ENCODE measurements around the gene MAVS. TPM values are rescaled to one million over a fixed set of nuclear protein-coding genes. Genes with fewer than 3 reads are reported as not detected.

MAVS gene
- total RNA-seq, 1 donor from 2014 or later, result 44.9 TPM

GRCh38 chr20:3889489-3890397 is 43.1 kb downstream of the MAVS start:
- intact Hi-C loops (cut with micrococcal nuclease), result no loop called here
- peaks cover 70% of the 10 kb centered on the region for H3K4me1 ChIP-seq

GRCh38 chr20:3890398-3890751 is 43.7 kb downstream of the MAVS start:
- Histone ChIP-seq H3K4me3 (peak overlapping the region; percentile 81), H3K27ac (replicated peaks) (peak overlapping the region; percentile 95), H3K36me3 (peaks cover 5% of the 10 kb centered on the region), H3K27me3 (ENCODE audit: low read depth) (no peaks in the 10 kb centered on the region), H3K4me1 (peaks cover 77% of the 10 kb centered on the region), H3K9me3 (replicated peaks) (no peaks in the 10 kb centered on the region)
- TF ChIP-seq CTCF (IDR thresholded peaks at IDR 0.05; ENCODE audit: borderline replicate concordance), result no peak
- intact Hi-C loops (cut with micrococcal nuclease), result no loop called here
- DNase-seq, result no peak

More at GRCh38 chr20:3889489-3890397, 43.1 kb downstream of the MAVS start:
- Histone ChIP-seq H3K9me3 (replicated peaks) (no peaks in the 10 kb centered on the region), H3K36me3 (peaks cover 5% of the 10 kb centered on the region), H3K27me3 (ENCODE audit: low read depth) (no peaks in the 10 kb centered on the region), H3K4me3 (peak overlapping the region; percentile 81), H3K27ac (replicated peaks) (peak overlapping the region; percentile 95)
- DNase-seq, result peak; percentile 37
- no peak for TF ChIP-seq CTCF (IDR thresholded peaks at IDR 0.05; ENCODE audit: borderline replicate concordance)

- intact Hi-C loops (cut with micrococcal nuclease), result no loop called here
- Histone ChIP-seq H3K4me1 (peaks cover 86% of the 10 kb centered on the region), H3K9me3 (replicated peaks) (no peaks in the 10 kb centered on the region), H3K27me3 (ENCODE audit: low read depth) (no peaks in the 10 kb centered on the region), H3K27ac (replicated peaks) (peak overlapping the region; percentile 95), H3K36me3 (peaks cover 5% of the 10 kb centered on the region), H3K4me3 (peak overlapping the region; percentile 81)
- DNase-seq, result no peak
- TF ChIP-seq CTCF (IDR thresholded peaks at IDR 0.05; ENCODE audit: borderline replicate concordance), result no peak
Measured at GRCh38 chr20:3890999-3891929, 44.6 kb downstream of the MAVS start.

- Histone ChIP-seq H3K4me3 (no peak overlapping the region), H3K4me1 (peaks cover 99% of the 10 kb centered on the region), H3K27me3 (ENCODE audit: low read depth) (no peaks in the 10 kb centered on the region), H3K36me3 (no peaks in the 10 kb centered on the region), H3K27ac (replicated peaks) (no peak overlapping the region), H3K9me3 (replicated peaks) (no peaks in the 10 kb centered on the region)
- DNase-seq, result no peak
- TF ChIP-seq CTCF (IDR thresholded peaks at IDR 0.05; ENCODE audit: borderline replicate concordance), result no peak
- intact Hi-C loops (cut with micrococcal nuclease), result no loop called here
Measured at GRCh38 chr20:3894796-3895195, 48.2 kb downstream of the MAVS start.

- H3K9me3 ChIP-seq (replicated peaks), result no peaks in the 10 kb centered on the region
- H3K27ac ChIP-seq (replicated peaks), result peak overlapping the region; percentile 18
- no peak for DNase-seq
- H3K4me3 ChIP-seq, result no peak overlapping the region
- intact Hi-C loops (cut with micrococcal nuclease), result no loop called here
- no peaks in the 10 kb centered on the region for H3K27me3 ChIP-seq (ENCODE audit: low read depth)
- H3K36me3 ChIP-seq, result no peaks in the 10 kb centered on the region
- H3K4me1 ChIP-seq, result peaks cover 99% of the 10 kb centered on the region
- no peak for TF ChIP-seq CTCF (IDR thresholded peaks at IDR 0.05; ENCODE audit: borderline replicate concordance)
Measured at GRCh38 chr20:3896302-3896701, 49.7 kb downstream of the MAVS start.

All from left ventricle myocardium inferior (tissue), 1 donor.